GM12874 (cell line): ENCODE results near the gene RHOA.

Source experiments
- TF ChIP-seq, protein P1 (sequence below): IDR thresholded peaks from 2 replicates; pipeline ENCODE4 v1.5.1; 2011; ENCODE audit warnings: low read depth, mild to moderate bottlenecking, control low read depth, low read length, moderate library complexity; ENCODE audit not compliant: insufficient read depth

The RHOA gene

GRCh38 chr3:49316696-49317457 is 94.9 kb downstream of the RHOA start:
- TF ChIP-seq, protein P1, sequence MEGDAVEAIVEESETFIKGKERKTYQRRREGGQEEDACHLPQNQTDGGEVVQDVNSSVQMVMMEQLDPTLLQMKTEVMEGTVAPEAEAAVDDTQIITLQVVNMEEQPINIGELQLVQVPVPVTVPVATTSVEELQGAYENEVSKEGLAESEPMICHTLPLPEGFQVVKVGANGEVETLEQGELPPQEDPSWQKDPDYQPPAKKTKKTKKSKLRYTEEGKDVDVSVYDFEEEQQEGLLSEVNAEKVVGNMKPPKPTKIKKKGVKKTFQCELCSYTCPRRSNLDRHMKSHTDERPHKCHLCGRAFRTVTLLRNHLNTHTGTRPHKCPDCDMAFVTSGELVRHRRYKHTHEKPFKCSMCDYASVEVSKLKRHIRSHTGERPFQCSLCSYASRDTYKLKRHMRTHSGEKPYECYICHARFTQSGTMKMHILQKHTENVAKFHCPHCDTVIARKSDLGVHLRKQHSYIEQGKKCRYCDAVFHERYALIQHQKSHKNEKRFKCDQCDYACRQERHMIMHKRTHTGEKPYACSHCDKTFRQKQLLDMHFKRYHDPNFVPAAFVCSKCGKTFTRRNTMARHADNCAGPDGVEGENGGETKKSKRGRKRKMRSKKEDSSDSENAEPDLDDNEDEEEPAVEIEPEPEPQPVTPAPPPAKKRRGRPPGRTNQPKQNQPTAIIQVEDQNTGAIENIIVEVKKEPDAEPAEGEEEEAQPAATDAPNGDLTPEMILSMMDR, result no peak

- TF ChIP-seq, protein P1, result no peak
Observed at GRCh38 chr3:49313896-49314688, 97.7 kb downstream of the RHOA start.

DNA sequence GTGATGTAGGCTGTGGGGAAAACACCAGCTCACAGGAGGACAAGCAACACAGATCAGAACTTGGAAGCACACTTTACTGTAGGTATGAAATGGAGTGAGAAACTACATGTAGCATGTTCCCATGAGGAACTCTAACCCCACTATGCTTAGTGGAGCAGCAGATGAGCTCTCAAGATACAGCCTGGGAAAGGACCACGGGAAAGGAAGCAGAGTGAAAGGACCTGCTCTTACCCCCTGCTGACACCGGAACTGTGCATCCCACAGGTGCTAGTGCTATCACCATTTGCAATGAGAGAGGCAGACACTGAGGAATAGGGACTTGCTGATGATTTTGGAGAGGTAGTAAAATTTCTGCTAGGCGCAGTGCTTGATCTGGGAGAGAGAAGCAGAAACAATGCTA is 100.5 kb downstream of the RHOA start:
- TF ChIP-seq, protein P1, result no peak

- TF ChIP-seq, protein P1, result no peak
Observed at GRCh38 chr3:49310677-49311076, 101.1 kb downstream of the RHOA start.
